GOT3 (cell line): ENCODE measurements around the gene GAL3ST3.

Experiments used
- DNase-seq: peaks from one replicate; lab custom pipeline; 2025; ENCODE audit warnings: mixed read lengths; lab: John Stamatoyannopoulos, UW

The GAL3ST3 gene

GRCh38 chr11:66069715-66070603 lies 21.0 kb upstream of the GAL3ST3 start, which contains the start of gene PACS1:
TSS of gene PACS1 (plus strand) at chr11:66070272. CDS start at chr11:66070487, 215 bp downstream.
- DNase-seq: peak; percentile 30

GRCh38 chr11:66068923-66069714 lies 20.2 kb upstream of the GAL3ST3 start:
- DNase-seq: no peak

GRCh38 chr11:66068154-66068821 lies 19.3 kb upstream of the GAL3ST3 start:
- no peak for DNase-seq

DNA sequence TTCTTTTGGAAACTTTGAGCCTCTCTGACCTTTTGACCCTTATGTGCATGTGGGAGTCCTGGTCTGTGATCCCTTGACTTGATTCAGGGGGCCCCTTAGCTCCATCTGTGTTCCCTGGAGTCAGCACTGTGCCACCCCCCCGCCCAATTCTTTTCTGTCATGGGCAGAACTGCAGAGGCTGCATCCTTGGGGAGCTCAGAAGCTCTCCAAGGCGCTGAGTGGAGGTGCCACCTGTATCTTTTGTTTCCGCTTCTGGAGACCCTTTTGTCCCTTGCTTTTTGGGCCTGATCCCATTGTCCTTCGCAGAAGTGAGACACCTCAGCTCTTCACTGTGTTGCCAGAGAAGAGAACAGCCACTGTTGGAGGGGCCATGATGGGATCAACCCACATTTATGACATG lies 18.7 kb upstream of the GAL3ST3 start:
- no peak for DNase-seq

GRCh38 chr11:66066751-66067150 lies 17.8 kb upstream of the GAL3ST3 start:
- no peak for DNase-seq

DNA sequence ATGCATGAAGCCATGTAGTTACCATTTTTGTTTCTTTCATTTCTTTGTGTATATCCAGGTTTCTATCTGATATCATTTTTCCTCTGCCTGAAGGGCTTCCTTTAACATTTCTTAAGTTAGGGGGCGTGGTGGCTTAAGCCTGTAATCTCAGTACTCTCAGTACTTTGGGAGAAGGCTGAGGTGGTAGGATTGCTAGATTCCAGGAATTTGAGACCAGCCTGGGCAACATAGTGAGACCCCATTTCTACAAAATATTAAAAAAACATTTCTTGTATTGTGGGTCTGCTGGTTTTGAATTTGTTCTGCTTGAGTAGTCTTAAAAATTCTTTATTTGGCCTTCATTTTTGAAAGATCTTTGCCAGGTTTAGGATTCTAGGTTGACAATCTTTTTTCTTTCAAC lies 15.6 kb upstream of the GAL3ST3 start:
- no peak for DNase-seq

- DNase-seq: no peak
Observed at GRCh38 chr11:66063900-66064299, 14.9 kb upstream of the GAL3ST3 start.

- DNase-seq: no peak
Observed at GRCh38 chr11:66062408-66062807, 13.4 kb upstream of the GAL3ST3 start.

- no peak for DNase-seq
Observed at GRCh38 chr11:66061268-66061667, 12.3 kb upstream of the GAL3ST3 start.

DNA sequence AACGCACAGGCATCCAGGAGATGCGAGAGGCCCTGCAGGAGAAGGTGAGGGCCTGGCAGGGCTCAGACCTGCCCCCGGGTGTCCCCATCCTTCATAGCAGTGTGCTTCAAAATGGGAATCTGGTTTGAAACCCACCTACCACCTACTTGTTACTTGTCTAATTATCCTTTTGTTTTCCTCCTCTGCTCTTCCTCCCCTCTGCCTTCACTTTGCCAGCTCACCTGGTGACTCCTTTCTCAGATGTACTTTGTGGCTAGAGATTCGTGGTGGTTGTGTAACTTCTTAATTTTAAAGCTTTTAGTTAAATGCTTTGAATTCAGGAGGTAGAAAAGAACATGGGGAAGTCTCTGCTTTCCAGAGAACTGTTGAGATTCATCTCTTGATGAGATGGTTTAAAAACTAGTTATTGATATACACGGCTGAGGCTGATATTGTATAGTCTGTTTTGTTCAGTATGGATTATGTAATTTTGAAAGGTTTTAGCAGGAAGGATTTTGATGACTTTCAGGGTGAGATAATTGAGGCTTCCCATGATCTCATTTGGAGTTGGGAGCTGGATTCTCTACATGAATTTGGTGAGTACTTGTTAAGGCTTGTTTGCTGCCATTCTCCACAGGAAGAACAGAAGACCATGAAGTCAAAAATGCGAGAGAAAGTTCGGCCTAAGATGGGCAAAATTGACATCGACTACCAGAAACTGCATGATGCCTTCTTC lies 11.2 kb upstream of the GAL3ST3 start:
- DNase-seq: no peak

DNA sequence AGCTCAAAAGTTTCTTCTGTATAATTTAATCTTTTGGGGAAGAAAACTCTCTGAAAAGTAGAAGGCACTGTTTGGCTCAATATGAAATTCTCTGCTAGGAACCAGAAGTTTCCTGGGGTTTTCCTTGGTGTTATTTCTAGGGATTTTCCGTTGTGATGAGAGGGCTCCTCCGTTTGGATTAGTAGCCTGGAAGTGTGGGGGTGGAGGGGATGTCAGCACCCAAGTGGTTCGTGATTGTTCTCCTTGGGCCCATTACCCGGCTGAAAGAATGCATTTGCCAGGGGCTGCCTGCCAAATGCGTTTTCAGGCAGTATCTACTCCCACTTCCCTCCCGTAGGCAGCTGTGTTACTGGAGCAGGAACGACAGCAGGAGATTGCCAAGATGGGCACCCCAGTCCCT lies 7.5 kb upstream of the GAL3ST3 start:
- DNase-seq: no peak

DNA sequence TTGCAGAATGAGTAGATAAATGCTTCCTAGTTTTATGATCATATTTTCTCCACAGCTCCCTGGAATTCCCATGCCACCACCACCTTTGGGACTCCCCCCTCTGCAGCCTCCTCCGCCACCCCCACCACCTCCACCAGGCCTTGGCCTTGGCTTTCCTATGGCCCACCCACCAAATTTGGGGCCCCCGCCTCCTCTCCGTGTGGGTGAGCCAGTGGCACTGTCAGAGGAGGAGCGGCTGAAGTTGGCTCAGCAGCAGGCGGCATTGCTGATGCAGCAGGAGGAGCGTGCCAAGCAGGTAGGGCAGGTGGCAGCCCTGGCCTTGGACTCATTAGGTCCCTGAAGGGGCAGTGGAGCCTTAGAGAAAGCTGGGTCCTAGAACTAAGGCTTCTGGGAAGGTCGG lies 6.1 kb upstream of the GAL3ST3 start:
- no peak for DNase-seq

GRCh38 chr11:66052664-66052982 lies 3.7 kb upstream of the GAL3ST3 start:
- DNase-seq: no peak

DNA sequence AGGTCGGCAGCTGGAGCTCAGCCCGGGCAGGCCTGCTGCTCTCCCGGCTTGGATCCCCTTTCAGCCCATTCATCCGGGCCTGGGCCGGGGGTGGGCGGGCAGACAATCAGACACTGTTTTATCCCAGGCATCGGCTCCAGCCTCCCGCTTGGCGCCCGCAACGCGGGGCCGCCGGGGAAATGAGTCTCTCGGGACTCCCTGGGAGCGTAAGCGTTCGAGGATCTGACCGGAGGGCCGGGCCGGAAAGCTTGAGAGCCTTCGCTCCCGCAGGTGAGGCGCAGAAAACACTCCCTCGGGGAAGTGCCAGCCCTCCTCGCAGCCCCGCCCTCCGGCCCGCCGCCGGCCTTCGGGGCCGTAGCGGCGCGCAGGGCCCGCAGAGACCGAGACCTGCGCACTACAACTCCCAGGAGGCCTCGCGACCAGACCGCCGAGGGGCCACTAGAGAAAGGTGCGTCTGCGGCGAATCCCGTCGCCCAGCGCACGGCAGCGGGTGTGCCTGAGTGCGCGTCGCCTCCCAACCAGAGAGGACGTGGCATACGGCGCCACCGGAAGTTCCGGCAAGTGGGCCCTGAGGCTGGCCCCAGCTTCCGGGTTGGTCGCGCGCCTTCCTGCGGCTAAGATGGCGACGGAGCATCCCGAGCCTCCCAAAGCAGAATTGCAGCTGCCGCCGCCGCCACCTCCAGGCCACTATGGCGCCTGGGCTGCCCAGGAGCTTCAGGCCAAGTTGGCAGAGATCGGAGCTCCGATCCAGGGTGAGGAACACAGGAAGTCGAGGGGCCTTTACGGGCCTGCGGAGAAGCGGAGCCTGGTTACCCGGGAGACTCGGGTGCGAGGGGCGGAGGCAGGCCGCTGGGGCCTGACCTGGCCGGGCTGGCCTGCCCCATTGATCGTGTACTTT lies 3.1 kb upstream of the GAL3ST3 start, which contains the start of gene SF3B2:
Gene SF3B2 (plus strand): TSS at position 599 of the 898 bp plus-strand sequence. CDS start 21 bp downstream, at position 620.
- DNase-seq: peak; percentile 78

DNA sequence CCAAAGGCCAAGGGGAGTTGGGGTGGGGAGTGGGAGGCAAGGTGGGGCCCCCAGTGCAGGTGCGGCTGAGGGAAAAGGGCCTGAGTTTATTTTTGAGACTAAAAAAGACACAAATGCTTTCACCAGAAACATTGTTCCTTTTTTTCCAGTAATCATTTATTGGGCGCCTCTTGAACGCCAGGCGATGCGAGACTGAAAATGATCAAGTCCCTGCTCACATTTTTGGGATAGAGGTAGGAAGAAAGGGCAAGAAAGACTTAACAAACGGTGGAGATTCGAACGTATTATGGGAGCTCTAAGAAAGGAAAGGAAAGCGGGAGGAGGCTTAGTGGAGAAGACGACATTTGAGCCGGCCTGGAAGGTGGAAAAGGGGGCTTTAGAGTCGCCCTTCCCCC lies 2.4 kb upstream of the GAL3ST3 start:
- DNase-seq: no peak

DNA sequence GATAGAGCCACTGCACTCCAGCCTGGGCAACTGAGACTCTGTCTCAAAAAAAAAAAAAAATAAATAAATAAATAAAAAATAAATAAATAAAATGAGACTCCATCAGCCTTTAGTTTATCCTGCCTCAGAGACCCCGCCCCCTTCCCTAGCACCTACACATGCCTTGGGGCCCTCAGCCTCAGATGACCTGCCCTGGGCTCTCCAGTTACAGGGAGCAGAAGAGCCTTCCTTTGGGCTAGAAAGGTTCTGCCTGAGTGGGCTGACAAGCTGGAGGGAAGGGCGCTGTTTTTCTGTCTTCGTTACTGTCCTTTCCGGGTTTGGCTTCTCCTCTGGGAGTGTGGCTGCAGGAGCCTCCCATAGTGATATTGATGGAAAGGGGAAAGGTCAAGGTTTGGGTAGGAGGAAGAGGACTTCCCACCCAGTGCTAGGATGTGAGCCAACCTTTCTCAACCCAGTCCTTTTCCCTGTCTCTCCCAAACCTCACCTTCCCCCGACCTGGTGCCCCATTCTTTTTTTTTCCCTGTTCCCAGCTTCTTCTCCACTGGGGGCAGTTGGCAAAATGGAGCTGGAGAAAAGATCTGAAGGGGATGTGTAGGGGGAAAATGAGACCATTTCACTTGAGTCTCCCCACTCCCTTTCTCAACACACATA lies 1.7 kb upstream of the GAL3ST3 start:
- DNase-seq: no peak

DNA sequence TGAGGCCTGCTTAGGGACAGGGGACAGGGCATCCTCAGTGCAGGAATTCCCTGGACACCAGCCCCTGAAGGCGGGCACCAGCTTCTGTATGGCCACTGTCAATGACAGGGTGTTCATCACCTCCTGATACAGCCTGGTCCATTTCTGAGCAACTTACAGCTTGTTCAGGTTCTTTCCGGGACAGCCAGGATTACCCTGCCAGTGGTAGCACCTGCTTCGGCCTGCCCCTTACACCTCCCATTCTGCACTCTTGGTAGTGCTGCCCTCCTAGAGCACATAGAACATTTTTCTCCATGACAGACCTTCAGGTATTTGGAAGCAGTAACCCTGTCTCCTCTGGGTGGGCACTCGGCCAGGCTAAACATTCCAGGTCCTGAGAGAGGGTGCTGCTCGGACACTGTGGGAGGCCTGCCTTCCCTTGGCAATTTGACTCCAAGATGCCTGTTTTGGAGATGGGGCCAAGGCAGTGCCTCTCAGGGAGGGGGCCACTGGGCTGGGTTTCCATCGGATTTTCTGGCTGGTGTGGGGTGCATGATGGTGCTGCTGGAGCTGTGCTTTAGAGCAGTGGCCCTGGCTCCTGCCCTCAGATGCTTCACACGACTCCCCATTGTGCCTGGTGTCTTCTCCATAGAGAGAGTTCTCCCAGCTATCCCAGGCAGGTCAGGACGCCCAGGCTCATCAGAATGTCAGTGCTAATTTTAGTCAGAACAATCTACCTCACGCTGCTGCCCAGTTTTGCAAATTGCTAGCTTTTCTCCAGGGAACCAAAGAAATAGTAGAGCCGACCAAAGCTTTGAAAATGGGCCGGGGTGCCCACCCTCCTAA lies 1.2 kb downstream of the GAL3ST3 start:
- no peak for DNase-seq

GRCh38 chr11:66046901-66047300 lies 2.1 kb downstream of the GAL3ST3 start:
- no peak for DNase-seq

DNA sequence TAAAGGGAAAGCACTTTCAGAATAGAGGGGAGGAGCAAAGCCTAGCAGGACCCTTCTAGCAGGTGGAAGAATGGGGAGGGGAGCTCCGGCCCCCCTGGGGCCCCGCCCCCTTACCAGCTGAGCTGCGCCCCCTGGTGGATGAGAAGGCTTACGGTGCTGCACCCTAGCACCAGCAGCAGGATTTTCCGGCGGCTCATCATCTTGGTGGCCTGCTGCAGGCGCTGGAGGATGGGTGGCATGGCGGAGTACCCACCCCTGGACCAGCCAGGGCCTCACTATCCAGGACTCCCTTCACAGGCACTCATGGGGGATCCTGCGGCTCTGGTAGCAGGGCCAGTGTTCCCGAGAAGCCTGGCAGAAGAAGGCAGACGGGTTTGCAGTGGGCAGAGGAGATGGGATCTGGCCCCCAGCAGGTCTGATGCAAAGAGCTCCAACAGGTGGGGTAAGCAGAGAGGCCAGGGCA lies 3.8 kb downstream of the GAL3ST3 start:
- DNase-seq: no peak
